ENCODE results near the gene CCDC13. TPM values are rescaled to one million over a fixed set of nuclear protein-coding genes. Genes with fewer than 3 reads are reported as not detected.
A peak's percentile ranks its signal among the peaks of the same experiment; 100 is the strongest.

The CCDC13 gene
- total and polyA plus RNA-seq, 10 of the 15 experiments (the other 5 are each of a cell fraction or from before 2014, with no cell fraction given), result 0.13 to 0.81 (median 0.30) TPM; not detected in 4

DNA sequence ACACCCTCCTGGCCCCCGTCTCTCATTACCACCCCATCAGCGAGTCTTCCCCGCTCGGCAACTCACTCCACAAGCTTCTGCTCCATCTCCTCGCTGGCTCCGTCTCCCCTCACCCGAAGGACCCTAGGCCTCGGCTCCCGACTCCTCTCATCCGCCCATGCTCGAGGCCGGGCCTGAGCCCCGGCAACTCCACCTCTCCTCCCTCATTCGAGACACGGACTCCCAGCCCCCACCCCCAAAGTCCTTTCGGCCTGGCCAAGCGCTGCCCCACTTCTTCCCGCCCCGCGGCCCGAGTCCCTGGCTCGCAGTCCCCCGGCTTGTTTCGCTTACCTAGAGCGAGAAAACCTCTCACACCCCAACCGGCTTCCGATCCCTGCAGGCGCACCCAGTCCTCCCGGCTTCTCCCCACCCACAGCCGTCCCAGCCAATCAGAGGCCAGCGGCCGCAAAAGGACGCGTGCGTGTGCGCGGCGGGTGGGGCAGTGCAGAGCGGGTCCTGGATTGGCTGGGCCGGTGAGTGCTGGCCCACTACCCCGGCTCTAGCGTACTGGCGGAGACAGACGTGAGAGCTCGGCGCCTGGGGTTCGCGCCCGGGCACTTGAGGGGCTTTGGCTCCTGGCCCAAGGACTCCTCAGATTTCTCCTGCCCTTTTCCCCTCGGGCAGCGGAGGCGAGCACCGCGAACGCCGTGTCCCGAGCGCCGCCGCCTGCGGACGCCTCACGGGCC is 31.2 kb upstream of the CCDC13 start, which contains the start of gene HIGD1A (continued):
- TF ChIP-seq, protein P1, sequence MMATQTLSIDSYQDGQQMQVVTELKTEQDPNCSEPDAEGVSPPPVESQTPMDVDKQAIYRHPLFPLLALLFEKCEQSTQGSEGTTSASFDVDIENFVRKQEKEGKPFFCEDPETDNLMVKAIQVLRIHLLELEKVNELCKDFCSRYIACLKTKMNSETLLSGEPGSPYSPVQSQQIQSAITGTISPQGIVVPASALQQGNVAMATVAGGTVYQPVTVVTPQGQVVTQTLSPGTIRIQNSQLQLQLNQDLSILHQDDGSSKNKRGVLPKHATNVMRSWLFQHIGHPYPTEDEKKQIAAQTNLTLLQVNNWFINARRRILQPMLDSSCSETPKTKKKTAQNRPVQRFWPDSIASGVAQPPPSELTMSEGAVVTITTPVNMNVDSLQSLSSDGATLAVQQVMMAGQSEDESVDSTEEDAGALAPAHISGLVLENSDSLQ (IDR thresholded peaks at IDR 0.05), result peak; percentile 76
- TF ChIP-seq, protein P2, sequence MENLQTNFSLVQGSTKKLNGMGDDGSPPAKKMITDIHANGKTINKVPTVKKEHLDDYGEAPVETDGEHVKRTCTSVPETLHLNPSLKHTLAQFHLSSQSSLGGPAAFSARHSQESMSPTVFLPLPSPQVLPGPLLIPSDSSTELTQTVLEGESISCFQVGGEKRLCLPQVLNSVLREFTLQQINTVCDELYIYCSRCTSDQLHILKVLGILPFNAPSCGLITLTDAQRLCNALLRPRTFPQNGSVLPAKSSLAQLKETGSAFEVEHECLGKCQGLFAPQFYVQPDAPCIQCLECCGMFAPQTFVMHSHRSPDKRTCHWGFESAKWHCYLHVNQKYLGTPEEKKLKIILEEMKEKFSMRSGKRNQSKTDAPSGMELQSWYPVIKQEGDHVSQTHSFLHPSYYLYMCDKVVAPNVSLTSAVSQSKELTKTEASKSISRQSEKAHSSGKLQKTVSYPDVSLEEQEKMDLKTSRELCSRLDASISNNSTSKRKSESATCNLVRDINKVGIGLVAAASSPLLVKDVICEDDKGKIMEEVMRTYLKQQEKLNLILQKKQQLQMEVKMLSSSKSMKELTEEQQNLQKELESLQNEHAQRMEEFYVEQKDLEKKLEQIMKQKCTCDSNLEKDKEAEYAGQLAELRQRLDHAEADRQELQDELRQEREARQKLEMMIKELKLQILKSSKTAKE (IDR thresholded peaks at IDR 0.05; ENCODE audit: low read depth, poor library complexity, severe bottlenecking), result no peak
- TF ChIP-seq CBX3 (IDR thresholded peaks at IDR 0.05; ENCODE audit: borderline replicate concordance, low read depth) (no peak), ASH2L (IDR thresholded peaks at IDR 0.05; ENCODE audit: borderline replicate concordance, low read depth) (no peak), SPI1 (IDR thresholded peaks at IDR 0.05; ENCODE audit: borderline replicate concordance, insufficient read depth, low read depth, low read length) (no peak), EP300 (IDR thresholded peaks at IDR 0.05; ENCODE audit: borderline replicate concordance in 1 of 2, control insufficient read depth in 1 of 2, low read depth in 2 of 2, low read length in 2 of 2) (0 out of 4 replicates have a peak, but pooled peaks of 1 of the 2 experiments have one; percentile 28), EZH2 (IDR thresholded peaks at IDR 0.05; ENCODE audit: borderline replicate concordance, control insufficient read depth, low read depth, low read length) (no peak), ESRRA (IDR thresholded peaks at IDR 0.05; ENCODE audit: low read length) (peak; percentile 34; the same call in 1 of the 2 replicates), CREM (IDR thresholded peaks at IDR 0.05; ENCODE audit: low read depth) (peak; percentile 70), MYC (IDR thresholded peaks at IDR 0.05; ENCODE audit: insufficient read depth, insufficient read length, insufficient replicate concordance, low read length, severe bottlenecking) (no peak), EGR1 (IDR thresholded peaks at IDR 0.05; ENCODE audit: borderline replicate concordance in 1 of 2, low read depth in 2 of 2, low read length in 2 of 2) (peak in 1 of 2 experiments; percentile 51; a peak in 1 of 3 replicates), JUND (IDR thresholded peaks at IDR 0.05; ENCODE audit: low read depth, low read length) (no peak), GATAD2B (conservative IDR thresholded peaks at IDR 0.05; ENCODE audit: low read depth) (0 out of 2 replicates have a peak, but pooled peaks have one; percentile 30), ETV6 (conservative IDR thresholded peaks at IDR 0.05 in 1 of 2, IDR thresholded peaks at IDR 0.05 in 1 of 2; ENCODE audit: borderline replicate concordance in 1 of 2, low read depth in 1 of 2) (no peak), TCF12 (IDR thresholded peaks at IDR 0.05; ENCODE audit: low read depth, low read length) (peak; percentile 30; the same call in 1 of the 2 replicates)
- TF ChIP-seq, protein P3, sequence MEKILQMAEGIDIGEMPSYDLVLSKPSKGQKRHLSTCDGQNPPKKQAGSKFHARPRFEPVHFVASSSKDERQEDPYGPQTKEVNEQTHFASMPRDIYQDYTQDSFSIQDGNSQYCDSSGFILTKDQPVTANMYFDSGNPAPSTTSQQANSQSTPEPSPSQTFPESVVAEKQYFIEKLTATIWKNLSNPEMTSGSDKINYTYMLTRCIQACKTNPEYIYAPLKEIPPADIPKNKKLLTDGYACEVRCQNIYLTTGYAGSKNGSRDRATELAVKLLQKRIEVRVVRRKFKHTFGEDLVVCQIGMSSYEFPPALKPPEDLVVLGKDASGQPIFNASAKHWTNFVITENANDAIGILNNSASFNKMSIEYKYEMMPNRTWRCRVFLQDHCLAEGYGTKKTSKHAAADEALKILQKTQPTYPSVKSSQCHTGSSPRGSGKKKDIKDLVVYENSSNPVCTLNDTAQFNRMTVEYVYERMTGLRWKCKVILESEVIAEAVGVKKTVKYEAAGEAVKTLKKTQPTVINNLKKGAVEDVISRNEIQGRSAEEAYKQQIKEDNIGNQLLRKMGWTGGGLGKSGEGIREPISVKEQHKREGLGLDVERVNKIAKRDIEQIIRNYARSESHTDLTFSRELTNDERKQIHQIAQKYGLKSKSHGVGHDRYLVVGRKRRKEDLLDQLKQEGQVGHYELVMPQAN (conservative IDR thresholded peaks at IDR 0.05), result peak; percentile 32; the same call in 1 of the 2 replicates
- TF ChIP-seq, protein P4, sequence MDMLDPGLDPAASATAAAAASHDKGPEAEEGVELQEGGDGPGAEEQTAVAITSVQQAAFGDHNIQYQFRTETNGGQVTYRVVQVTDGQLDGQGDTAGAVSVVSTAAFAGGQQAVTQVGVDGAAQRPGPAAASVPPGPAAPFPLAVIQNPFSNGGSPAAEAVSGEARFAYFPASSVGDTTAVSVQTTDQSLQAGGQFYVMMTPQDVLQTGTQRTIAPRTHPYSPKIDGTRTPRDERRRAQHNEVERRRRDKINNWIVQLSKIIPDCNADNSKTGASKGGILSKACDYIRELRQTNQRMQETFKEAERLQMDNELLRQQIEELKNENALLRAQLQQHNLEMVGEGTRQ (IDR thresholded peaks at IDR 0.05; ENCODE audit: borderline replicate concordance, low read depth, low read length), result no peak

Measured in GM12878 (cell line).